CD4-positive, alpha-beta T cell treated with Interleukin-15 for 1 hour (primary cell): ENCODE data around the gene LUM.
"Not testable (repeated sequence)": the region's sequence is repeated elsewhere in the genome, so short reads cannot be mapped to it uniquely, and the experiment has no call there.

ENCODE experiments used
- DNase-seq: peaks from one replicate; pipeline ENCODE4 v3.0.0-alpha.2; 2020

Gene LUM

GRCh38 chr12:91109148-91109564, 2.1 kb downstream of the LUM start:
- no peak for DNase-seq

- no peak for DNase-seq
Measured at GRCh38 chr12:91108196-91108755, 3.0 kb downstream of the LUM start.

- no peak for DNase-seq
Measured at GRCh38 chr12:91106283-91106682, 5.0 kb downstream of the LUM start.

- no peak for DNase-seq
Measured at GRCh38 chr12:91105807-91106206, 5.5 kb downstream of the LUM start.

DNA sequence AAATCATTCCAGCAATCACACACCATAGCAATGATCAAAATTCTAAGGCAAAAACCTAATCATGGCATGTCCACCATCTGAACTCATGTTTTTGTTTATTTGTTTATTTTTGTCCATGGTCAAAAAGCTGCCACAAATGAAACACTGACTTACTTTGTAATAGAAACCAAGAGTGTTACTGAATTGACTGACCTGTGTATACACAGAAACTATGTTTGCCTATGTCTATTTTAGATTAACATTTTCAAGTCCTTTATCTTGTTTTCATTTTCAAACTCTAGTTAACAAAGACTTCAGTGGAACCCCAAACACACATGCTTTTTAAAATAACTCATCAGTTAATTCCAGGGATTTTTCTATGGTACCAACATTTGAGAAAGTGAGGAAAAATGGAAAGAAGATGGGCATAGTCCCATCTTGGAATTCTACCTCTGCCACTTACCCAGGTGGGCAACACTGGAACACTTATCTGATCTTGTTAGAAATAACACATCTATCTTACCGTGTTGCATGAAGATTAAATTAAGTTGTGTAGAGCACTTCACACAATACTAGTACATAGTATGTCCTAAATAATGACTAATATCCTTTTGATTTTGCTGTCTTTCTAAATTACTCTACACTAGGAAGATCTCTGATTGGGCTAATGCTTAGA, 6.4 kb downstream of the LUM start:
- no peak for DNase-seq

GRCh38 chr12:91103624-91104023, 7.7 kb downstream of the LUM start:
- no peak for DNase-seq

GRCh38 chr12:91103101-91103500, 8.2 kb downstream of the LUM start:
- no peak for DNase-seq

- no peak for DNase-seq
Measured at GRCh38 chr12:91100906-91101305, 10.4 kb downstream of the LUM start.

- no peak for DNase-seq
Measured at GRCh38 chr12:91099836-91100235, 11.5 kb downstream of the LUM start.

- no peak for DNase-seq
Measured at GRCh38 chr12:91099341-91099740, 12.0 kb downstream of the LUM start.

DNA sequence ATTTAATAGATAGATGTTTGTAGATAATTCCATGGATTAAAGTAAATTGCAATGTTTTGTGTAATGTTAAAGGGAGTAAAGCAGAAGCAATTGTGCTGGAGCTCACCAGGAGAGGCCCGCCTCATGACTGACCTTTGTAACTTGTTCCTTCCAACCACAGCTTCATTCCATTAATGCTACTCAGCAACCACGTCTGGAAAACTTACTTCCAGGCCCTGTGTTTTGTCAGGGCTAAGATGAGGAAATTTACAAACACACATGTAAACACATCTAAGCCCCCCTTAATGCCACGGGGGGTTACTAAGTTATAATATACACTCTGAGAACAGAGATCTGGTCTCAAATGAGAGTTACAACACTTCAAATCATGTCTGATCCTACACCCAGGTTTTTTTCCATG, 12.4 kb downstream of the LUM start:
- DNase-seq = no peak

DNA sequence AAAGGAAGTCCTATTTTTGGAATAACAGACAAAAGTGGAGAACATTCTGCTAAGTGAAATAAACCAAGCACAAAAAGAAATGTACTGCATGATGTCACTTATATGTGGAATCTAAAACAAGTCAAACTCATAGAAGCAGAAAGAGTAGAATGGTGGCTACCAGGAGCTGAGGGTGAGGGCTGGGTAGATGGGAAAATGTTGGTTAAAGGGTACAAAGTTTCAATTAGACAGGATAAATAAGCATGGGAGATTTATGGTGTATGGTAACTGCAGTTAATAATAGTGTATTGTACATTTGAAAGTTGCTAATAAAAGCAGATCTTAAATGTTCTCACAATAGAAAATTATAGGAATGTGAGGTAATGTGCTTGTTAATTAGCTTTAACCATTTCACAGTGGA, 12.8 kb downstream of the LUM start:
- no peak for DNase-seq

GRCh38 chr12:91094957-91095356, 16.3 kb downstream of the LUM start:
- no peak for DNase-seq

GRCh38 chr12:91094032-91094662, 17.1 kb downstream of the LUM start:
- no peak for DNase-seq

DNA sequence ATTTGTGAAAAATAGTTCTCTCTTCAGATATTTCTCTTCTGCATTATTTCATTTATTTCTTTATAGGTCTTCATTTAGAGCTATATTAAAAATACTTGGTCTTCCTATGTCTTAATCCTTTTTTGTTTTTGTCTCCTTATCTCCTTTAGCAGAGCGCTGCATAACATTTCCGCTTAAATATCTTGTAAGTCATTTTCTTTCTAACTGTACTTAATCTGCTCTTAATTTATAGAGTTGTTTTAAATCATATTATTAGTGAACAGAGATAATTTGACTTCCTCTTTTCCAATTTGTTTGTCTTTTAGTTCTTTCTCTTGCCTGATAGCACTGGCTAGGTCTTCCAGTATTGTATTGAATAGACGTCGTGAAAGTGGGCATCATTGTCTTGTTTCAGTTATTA, 18.0 kb downstream of the LUM start:
- DNase-seq = no peak

GRCh38 chr12:91091916-91092715, 19.2 kb downstream of the LUM start:
- no peak for DNase-seq

DNA sequence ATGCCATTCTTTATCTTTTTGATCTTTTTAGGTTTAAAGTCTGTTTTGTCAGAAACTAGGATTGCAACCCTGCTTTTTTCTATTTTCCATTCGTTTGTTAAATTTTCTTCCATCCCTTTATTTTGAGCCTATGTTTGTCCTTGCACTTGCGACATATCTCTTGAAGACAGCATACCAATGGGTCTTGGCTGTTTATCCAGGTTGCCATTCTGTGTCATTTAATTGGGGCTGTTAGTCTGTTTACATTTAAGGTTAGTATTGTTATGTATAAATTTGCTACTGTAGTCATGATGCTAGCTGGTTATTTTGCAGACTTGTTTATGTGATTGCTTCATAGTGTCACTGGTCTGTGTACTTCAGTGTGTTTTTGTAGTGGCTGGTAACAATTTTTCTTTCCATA, 21.3 kb downstream of the LUM start:
- DNase-seq = not testable (repeated sequence)

DNA sequence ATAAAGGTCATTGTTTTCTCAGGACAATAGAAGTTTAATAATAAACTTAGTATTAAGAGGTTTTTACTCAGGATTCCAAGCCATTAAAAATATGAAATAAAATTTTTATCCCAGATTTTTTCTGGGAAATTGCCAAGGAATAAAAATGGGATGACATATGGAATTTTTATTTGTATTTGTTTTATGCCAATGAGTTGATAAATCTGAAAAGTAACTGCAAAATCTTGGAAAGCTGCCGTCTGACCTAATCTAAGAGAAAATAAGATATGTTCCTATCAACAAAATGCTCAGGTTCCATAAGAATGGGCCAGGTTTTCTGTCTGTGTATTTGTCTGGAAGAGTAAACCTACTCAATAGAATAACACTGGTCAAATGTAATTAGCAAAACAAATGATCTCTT, 31.3 kb downstream of the LUM start:
- no peak for DNase-seq

DNA sequence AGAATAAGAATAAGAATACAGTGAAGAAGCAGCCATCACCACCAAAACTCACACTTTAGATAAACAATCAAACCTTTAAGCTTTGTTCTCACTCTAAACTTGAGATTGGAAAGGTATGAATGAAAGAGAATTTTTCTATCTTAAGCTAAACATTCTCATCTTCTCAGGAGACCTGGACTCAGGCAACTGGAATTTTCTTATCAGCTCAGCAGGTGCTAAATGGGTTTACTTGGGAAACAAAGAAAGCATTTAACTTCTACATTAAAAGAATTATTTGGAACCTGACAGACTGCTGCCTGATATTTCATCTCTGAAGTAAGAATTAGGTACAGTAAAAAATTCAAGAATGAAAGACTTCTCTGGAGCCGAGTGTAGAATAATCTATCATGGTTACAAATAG, 32.8 kb downstream of the LUM start:
- no peak for DNase-seq

- no peak for DNase-seq
Measured at GRCh38 chr12:91077228-91077954, 33.9 kb downstream of the LUM start.

- no peak for DNase-seq
Measured at GRCh38 chr12:91074851-91075250, 36.4 kb downstream of the LUM start.

DNA sequence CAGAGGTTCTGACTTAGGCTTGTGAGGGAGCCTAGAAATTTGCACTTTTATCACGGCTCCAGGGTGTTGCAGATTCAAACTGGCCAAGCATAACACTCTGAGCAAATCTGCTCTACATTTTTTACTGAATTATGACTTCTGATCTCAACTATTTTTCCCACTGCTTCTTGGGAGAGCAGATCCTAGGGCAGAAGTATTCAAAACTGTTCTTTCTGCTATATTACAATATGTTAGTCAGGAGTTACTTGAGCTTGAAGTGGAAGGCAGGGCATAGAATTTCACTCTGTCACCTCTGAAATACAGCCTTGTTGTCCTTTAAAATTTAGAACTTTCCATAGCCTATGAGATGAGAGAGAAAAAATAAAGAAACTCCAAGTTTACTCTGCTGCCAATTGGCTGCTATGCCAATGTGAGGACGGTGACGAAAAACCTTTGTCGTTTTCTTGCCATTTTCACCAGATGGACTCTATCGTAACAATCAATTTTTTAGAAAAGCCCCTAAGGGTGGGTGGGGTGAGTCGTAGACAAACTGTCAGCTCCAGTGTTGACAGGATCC, 37.1 kb downstream of the LUM start:
- no peak for DNase-seq

DNA sequence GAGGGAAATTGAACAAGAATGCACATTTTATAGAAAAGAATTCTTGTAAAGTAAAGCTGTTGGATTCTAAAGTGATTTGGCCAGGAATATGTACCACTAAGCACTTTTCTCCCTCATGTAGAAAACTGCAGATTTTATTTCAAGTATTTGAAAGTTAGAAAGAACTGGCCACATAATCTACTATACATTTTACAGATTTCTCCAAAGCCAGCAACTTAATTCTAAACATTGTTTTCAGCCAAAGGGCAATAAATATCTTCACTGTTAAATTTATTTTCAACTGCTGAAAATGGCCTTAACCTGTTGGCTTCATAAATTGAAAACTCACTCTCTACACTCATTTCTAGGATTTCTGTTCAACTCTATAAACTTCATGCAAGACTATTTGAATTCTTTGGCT, 37.9 kb downstream of the LUM start:
- DNase-seq = no peak
